Neural cell (in vitro differentiated cells): ENCODE results near the gene ZNF284. TPM values are rescaled to one million over a fixed set of nuclear protein-coding genes. Genes with fewer than 3 reads are reported as not detected.
"Not testable (repeated sequence)": the region's sequence is repeated elsewhere in the genome, so short reads cannot be mapped to it uniquely, and the experiment has no call there.

ENCODE experiments used
- H2AFZ ChIP-seq: fragments of 200-600, 300-800 bp; sonication (generic), shearing (Covaris generic); 2 replicates; pipeline ENCODE4 v1.6.0; 2014; ENCODE audit warnings: low read depth, mild to moderate bottlenecking, antibody characterized with exemption, low read length, moderate library complexity
- H3F3A ChIP-seq: fragments of 200-600 bp; shearing (Covaris generic); 2 replicates; pipeline ENCODE4 v1.6.1; 2016; ENCODE audit warnings: mild to moderate bottlenecking, moderate library complexity, mixed read lengths, antibody characterized with exemption, low read length; ENCODE audit not compliant: insufficient read depth, poor library complexity, severe bottlenecking
- H3K27ac ChIP-seq: fragments of 200-600, 300-800 bp; sonication (generic), shearing (Covaris generic); 2 replicates; pipeline ENCODE4 v1.5.1; 2014; ENCODE audit warnings: mild to moderate bottlenecking, low read length, moderate library complexity
- H3K27me3 ChIP-seq: fragments of 300-800, 200-600 bp; sonication (generic), shearing (Covaris generic); 2 replicates; pipeline ENCODE4 v1.6.0; 2014; ENCODE audit warnings: mild to moderate bottlenecking, low read depth, low read length, moderate library complexity; ENCODE audit not compliant: insufficient read depth
- H3K36me3 ChIP-seq: fragments of 300-800, 200-600 bp; sonication (generic), shearing (Covaris generic); 2 replicates; pipeline ENCODE4 v1.5.1; 2014; ENCODE audit warnings: mild to moderate bottlenecking, antibody characterized with exemption, low read length, moderate library complexity; ENCODE audit not compliant: insufficient read depth
- H3K4me2 ChIP-seq: fragments of 300-800, 200-600 bp; sonication (generic), shearing (Covaris generic); 2 replicates; pipeline ENCODE4 v1.6.0; 2014; ENCODE audit warnings: mild to moderate bottlenecking, low read length
- H3K4me3 ChIP-seq: fragments of 300-800, 200-600 bp; sonication (generic), shearing (Covaris generic); 2 replicates; pipeline ENCODE4 v1.5.1; 2014; ENCODE audit warnings: mild to moderate bottlenecking, low read length, moderate library complexity
- H3K79me2 ChIP-seq: fragments of 200-600 bp; shearing (Covaris generic); replicated peaks from 2 replicates; pipeline ENCODE4 v1.6.0; 2014; ENCODE audit warnings: mild to moderate bottlenecking, low read length, moderate library complexity; ENCODE audit not compliant: insufficient read depth
- H3K9ac ChIP-seq: fragments of 300-800, 200-600 bp; sonication (generic), shearing (Covaris generic); 2 replicates; pipeline ENCODE4 v1.6.1; 2016; ENCODE audit warnings: mild to moderate bottlenecking, low read length, mixed read lengths
- H3K9me2 ChIP-seq: fragments of 200-600 bp; shearing (Covaris generic); 2 replicates; pipeline ENCODE4 v1.6.1; 2016; ENCODE audit warnings: mild to moderate bottlenecking, low read length, mixed read lengths; ENCODE audit not compliant: insufficient read depth
- H3K9me3 ChIP-seq: fragments of 200-600, 300-800 bp; sonication (generic), shearing (Covaris generic); 2 replicates; pipeline ENCODE4 v1.6.1; 2016; ENCODE audit warnings: mild to moderate bottlenecking, mixed run types, low read length, moderate library complexity, mixed read lengths
- H4K20me1 ChIP-seq: fragments of 200-600 bp; shearing (Covaris generic); 2 replicates; pipeline ENCODE4 v1.6.1; 2016; ENCODE audit warnings: mild to moderate bottlenecking, mixed run types; ENCODE audit not compliant: insufficient read depth
- EP300 ChIP-seq: fragments of 450-650 bp; conservative IDR thresholded peaks from 2 replicates; pipeline ENCODE4 v1.6.1; 2014; ENCODE audit warnings: antibody characterized with exemption, mild to moderate bottlenecking, moderate library complexity; ENCODE audit not compliant: poor library complexity, severe bottlenecking
- EZH2 ChIP-seq: fragments of 200-600, 300-800 bp; shearing (Covaris generic), sonication (generic); IDR thresholded peaks from 2 replicates; pipeline ENCODE4 v1.6.1; 2014; ENCODE audit warnings: antibody characterized with exemption, low read length, borderline replicate concordance, mild to moderate bottlenecking; ENCODE audit not compliant: insufficient read depth, poor library complexity, severe bottlenecking
- MXI1 ChIP-seq: fragments of 450-650 bp; conservative IDR thresholded peaks from 2 replicates; pipeline ENCODE4 v1.6.1; 2014; ENCODE audit warnings: antibody characterized with exemption, mild to moderate bottlenecking; ENCODE audit not compliant: poor library complexity, severe bottlenecking
- POLR2AphosphoS5 ChIP-seq: IDR thresholded peaks from 2 replicates; pipeline ENCODE4 v1.6.1; 2012
- RAD21 ChIP-seq: fragments of 450-650 bp; conservative IDR thresholded peaks from 2 replicates; pipeline ENCODE4 v1.6.1; 2014; ENCODE audit warnings: antibody characterized with exemption, mild to moderate bottlenecking, moderate library complexity
- REST ChIP-seq: IDR thresholded peaks from 2 replicates; pipeline ENCODE4 v1.6.1; 2012; ENCODE audit warnings: borderline replicate concordance
- SMC3 ChIP-seq: fragments of 450-650 bp; conservative IDR thresholded peaks from 2 replicates; pipeline ENCODE4 v1.6.1; 2014; ENCODE audit warnings: antibody characterized with exemption, mild to moderate bottlenecking, moderate library complexity; ENCODE audit not compliant: poor library complexity
- TAF1 ChIP-seq: IDR thresholded peaks from 2 replicates; pipeline ENCODE4 v1.6.1; 2012; ENCODE audit warnings: low read depth
- polyA plus RNA-seq: library from polyadenylated mRNA; depleted of rRNA; stranded (reverse); fragments of >200 nt; gene quantifications from 2 replicates; pipeline ENCODE4 v1.2.3, GENCODE V29; 2014
- TF ChIP-seq, protein P1 (sequence below): fragments of 450-650 bp; IDR thresholded peaks from 2 replicates; pipeline ENCODE4 v1.5.1; 2014; ENCODE audit warnings: antibody characterized with exemption, mild to moderate bottlenecking, moderate library complexity; ENCODE audit not compliant: poor library complexity, severe bottlenecking

Gene ZNF284
- polyA plus RNA-seq, 1 donor from 2014 or later: 3.8 TPM

- Histone ChIP-seq H3F3A (no peaks in the 10 kb centered on the region), H3K9me3 (no peaks in the 10 kb centered on the region), H3K4me2 (peak overlapping the region; percentile 87), H3K9ac (peak overlapping the region; percentile 66), H3K79me2 (peaks cover 12% of the 10 kb centered on the region), H3K4me3 (peak overlapping the region; percentile 69), H3K27ac (no peak overlapping the region), H2AFZ (peak overlapping the region; percentile 90), H4K20me1 (no peaks in the 10 kb centered on the region), H3K36me3 (no peaks in the 10 kb centered on the region), H3K27me3 (no peaks in the 10 kb centered on the region), H3K9me2 (no peaks in the 10 kb centered on the region)
- TF ChIP-seq REST: no peak
- no peak for TF ChIP-seq EP300
- TF ChIP-seq POLR2AphosphoS5: no peak
- TF ChIP-seq, protein P1, sequence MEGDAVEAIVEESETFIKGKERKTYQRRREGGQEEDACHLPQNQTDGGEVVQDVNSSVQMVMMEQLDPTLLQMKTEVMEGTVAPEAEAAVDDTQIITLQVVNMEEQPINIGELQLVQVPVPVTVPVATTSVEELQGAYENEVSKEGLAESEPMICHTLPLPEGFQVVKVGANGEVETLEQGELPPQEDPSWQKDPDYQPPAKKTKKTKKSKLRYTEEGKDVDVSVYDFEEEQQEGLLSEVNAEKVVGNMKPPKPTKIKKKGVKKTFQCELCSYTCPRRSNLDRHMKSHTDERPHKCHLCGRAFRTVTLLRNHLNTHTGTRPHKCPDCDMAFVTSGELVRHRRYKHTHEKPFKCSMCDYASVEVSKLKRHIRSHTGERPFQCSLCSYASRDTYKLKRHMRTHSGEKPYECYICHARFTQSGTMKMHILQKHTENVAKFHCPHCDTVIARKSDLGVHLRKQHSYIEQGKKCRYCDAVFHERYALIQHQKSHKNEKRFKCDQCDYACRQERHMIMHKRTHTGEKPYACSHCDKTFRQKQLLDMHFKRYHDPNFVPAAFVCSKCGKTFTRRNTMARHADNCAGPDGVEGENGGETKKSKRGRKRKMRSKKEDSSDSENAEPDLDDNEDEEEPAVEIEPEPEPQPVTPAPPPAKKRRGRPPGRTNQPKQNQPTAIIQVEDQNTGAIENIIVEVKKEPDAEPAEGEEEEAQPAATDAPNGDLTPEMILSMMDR: no peak
- TF ChIP-seq RAD21: no peak
- TF ChIP-seq MXI1: no peak
- no peak for TF ChIP-seq SMC3
- no peak for TF ChIP-seq TAF1
- TF ChIP-seq EZH2: no peak
Measured at GRCh38 chr19:44113784-44114390, 41.9 kb downstream of the ZNF284 start.

DNA sequence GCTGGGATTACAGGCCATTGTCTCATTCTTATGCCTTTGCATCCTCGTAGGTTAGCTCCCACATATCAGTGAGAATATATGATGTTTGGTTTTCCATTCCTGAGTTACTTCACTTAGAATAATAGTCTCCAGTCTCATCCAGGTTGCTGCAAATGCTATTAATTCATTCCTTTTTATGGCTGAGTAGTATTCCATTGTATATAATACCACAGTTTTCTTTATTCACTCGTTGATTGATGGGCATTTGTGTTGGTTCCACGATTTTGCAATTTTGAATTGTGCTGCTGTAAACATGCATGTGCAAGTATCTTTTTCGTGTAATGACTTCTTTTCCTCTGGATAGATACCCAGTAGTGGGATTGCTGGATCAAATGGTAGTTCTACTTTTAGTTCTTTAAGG lies 49.2 kb downstream of the ZNF284 start:
- not testable (repeated sequence) for H3K9ac ChIP-seq, H3K9me2 ChIP-seq, H4K20me1 ChIP-seq, H3K27ac ChIP-seq, H3K4me2 ChIP-seq, H3K9me3 ChIP-seq, H2AFZ ChIP-seq, H3K4me3 ChIP-seq, H3K79me2 ChIP-seq, H3K27me3 ChIP-seq, H3K36me3 ChIP-seq, H3F3A ChIP-seq

GRCh38 chr19:44131955-44132354 lies 60.0 kb downstream of the ZNF284 start:
- H3K36me3 ChIP-seq: peaks cover 8% of the 10 kb centered on the region
- no peaks in the 10 kb centered on the region for H3F3A ChIP-seq

More at GRCh38 chr19:44131955-44132354, 60.0 kb downstream of the ZNF284 start:
- H3K9ac ChIP-seq: no peak overlapping the region
- H3K9me2 ChIP-seq: no peaks in the 10 kb centered on the region
- H3K4me2 ChIP-seq: no peak overlapping the region
- TF ChIP-seq MXI1: no peak
- TF ChIP-seq, protein P1: no peak
- no peak for TF ChIP-seq SMC3
- TF ChIP-seq POLR2AphosphoS5: no peak
- TF ChIP-seq REST: no peak
- no peak for TF ChIP-seq RAD21
- TF ChIP-seq EZH2: no peak
- no peak for TF ChIP-seq TAF1
- H2AFZ ChIP-seq: no peak overlapping the region
- H4K20me1 ChIP-seq: no peaks in the 10 kb centered on the region
- no peaks in the 10 kb centered on the region for H3K79me2 ChIP-seq
- H3K27me3 ChIP-seq: no peaks in the 10 kb centered on the region
- no peaks in the 10 kb centered on the region for H3K9me3 ChIP-seq
- no peak overlapping the region for H3K4me3 ChIP-seq
- H3K27ac ChIP-seq: no peak overlapping the region
